OCI-LY3 (cell line): ENCODE results near the gene DOCK2.

Experiments used
- CTCF ChIP-seq: fragments of 200-600, 300-600 bp; sonication (generic); IDR thresholded peaks from 2 replicates; pipeline ENCODE4 v1.5.1; 2014; ENCODE audit warnings: antibody characterized with exemption, low read length, low read depth
- EZH2phosphoT487 ChIP-seq: fragments of 200-600 bp; shearing (Covaris generic); IDR thresholded peaks from 2 replicates; pipeline ENCODE4 v1.6.1; 2018; ENCODE audit warnings: antibody characterized with exemption, mixed run types, low read depth

GRCh38 chr5:169946743-169947295 is 309.7 kb downstream of the DOCK2 start:
- TF ChIP-seq EZH2phosphoT487 (no peak), CTCF (no peak)
